H1 (cell line): ENCODE results near the gene NBDY.

Experiments used
- BCL11A ChIP-seq, 2 experiments: IDR thresholded peaks; one replicate each; pipeline ENCODE4 v1.6.1; 2011; ENCODE audit warnings: low read depth in 2 of 2, low read length in 2 of 2, mild to moderate bottlenecking in 2 of 2
- CBX5 ChIP-seq: fragments of 300-800, 300-1000 bp; sonication (generic); IDR thresholded peaks from 2 replicates; pipeline ENCODE4 v1.7.1; 2016; ENCODE audit warnings: antibody characterized with exemption, low read length, low read depth
- CHD2 ChIP-seq: IDR thresholded peaks from 2 replicates; pipeline ENCODE4 v1.6.1; 2012; ENCODE audit warnings: low read length, improper control_type of control experiment
- EP300 ChIP-seq, 2 experiments: IDR thresholded peaks; 1 replicate in 1 of 2; 2 replicates in 1 of 2; pipeline ENCODE4 v1.6.1; 2011 to 2012; ENCODE audit warnings: low read depth in 2 of 2, low read length in 2 of 2, mild to moderate bottlenecking in 2 of 2, borderline replicate concordance in 1 of 2, inconsistent platforms in 1 of 2, moderate library complexity in 1 of 2
- EZH2 ChIP-seq: fragments of 200-600 bp; sonication (generic); IDR thresholded peaks from 2 replicates; pipeline ENCODE4 v1.7.1; 2012; ENCODE audit warnings: low read depth, mild to moderate bottlenecking, moderate library complexity, low read length, inconsistent platforms; ENCODE audit not compliant: severe bottlenecking
- POLR2A ChIP-seq, 2 experiments: IDR thresholded peaks; 1 replicate in 1 of 2; 2 replicates in 1 of 2; pipeline ENCODE4 v1.6.1; 2011; ENCODE audit warnings: low read depth in 2 of 2, low read length in 2 of 2, mild to moderate bottlenecking in 2 of 2; ENCODE audit errors: control extremely low read depth in 1 of 2
- POLR2AphosphoS5 ChIP-seq: IDR thresholded peaks from 2 replicates; pipeline ENCODE4 v1.6.1; 2011; ENCODE audit warnings: low read depth, low read length
- SP4 ChIP-seq: IDR thresholded peaks from 2 replicates; pipeline ENCODE4 v1.6.1; 2012; ENCODE audit warnings: low read length, inconsistent platforms
- SRF ChIP-seq: IDR thresholded peaks from 2 replicates; pipeline ENCODE4 v1.6.1; 2011; ENCODE audit warnings: mild to moderate bottlenecking, low read depth, low read length, moderate library complexity
- TF ChIP-seq, protein P1 (sequence below): fragments of 300-600 bp; sonication (generic); IDR thresholded peaks from 2 replicates; pipeline ENCODE4 v1.7.1; 2012; ENCODE audit warnings: low read length, moderate library complexity, mild to moderate bottlenecking, inconsistent platforms; ENCODE audit not compliant: insufficient replicate concordance
- TF ChIP-seq, protein P2 (sequence below), 3 experiments: IDR thresholded peaks; 1 replicate in 2 of 3; 2 replicates in 1 of 3; pipeline versions ENCODE4 v1.5.1 to v1.6.1; 2011; ENCODE audit warnings: low read length in 3 of 3, mild to moderate bottlenecking in 3 of 3, inconsistent platforms in 2 of 3, low read depth in 1 of 3, moderate library complexity in 1 of 3; ENCODE audit not compliant: insufficient read depth in 1 of 3; ENCODE audit errors: control extremely low read depth in 1 of 3

DNA sequence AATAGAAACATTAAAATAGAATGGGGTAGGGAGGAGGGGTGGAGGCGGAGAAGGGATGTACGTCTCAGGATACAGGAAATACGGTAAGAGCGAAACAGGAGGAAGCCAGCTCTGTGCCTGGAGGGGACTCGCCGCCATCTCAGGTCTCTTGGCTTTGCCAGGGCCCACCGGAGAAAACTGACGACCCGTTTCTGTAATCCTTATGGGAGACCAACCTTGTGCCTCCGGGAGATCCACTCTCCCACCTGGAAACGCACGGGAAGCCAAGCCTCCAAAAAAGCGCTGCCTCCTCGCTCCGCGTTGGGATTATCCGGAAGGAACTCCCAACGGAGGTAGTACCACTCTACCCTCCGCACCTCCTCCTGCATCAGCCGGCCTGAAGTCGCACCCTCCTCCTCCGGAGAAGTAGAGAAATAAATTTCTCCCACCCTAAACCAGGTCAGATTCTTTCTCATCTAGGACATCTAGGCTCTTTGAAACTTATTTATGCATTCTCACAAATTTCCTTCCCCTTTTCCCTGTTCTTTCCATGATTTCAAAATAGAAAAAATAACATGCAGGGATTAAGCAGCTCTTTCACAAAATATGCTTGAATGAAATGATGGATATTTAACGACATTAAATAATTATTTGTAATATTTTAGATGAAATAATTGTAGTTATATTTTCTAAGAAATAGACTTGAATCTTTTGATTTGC lies at the start of gene NBDY:
- TF ChIP-seq POLR2A (IDR thresholded peaks at IDR 0.05; ENCODE audit: control extremely low read depth in 1 of 2, low read depth in 2 of 2, low read length in 2 of 2) (peak; percentile 33 to 80), POLR2AphosphoS5 (0 out of 2 replicates have a peak, but pooled peaks have one; percentile 21), SP4 (no peak), SRF (no peak), EZH2 (no peak), BCL11A (IDR thresholded peaks at IDR 0.05; ENCODE audit: low read depth in 2 of 2, low read length in 2 of 2) (no peak), CHD2 (no peak), CBX5 (no peak), EP300 (IDR thresholded peaks at IDR 0.05; ENCODE audit: borderline replicate concordance in 1 of 2, low read depth in 2 of 2, low read length in 2 of 2) (no peak)
- TF ChIP-seq, protein P1, sequence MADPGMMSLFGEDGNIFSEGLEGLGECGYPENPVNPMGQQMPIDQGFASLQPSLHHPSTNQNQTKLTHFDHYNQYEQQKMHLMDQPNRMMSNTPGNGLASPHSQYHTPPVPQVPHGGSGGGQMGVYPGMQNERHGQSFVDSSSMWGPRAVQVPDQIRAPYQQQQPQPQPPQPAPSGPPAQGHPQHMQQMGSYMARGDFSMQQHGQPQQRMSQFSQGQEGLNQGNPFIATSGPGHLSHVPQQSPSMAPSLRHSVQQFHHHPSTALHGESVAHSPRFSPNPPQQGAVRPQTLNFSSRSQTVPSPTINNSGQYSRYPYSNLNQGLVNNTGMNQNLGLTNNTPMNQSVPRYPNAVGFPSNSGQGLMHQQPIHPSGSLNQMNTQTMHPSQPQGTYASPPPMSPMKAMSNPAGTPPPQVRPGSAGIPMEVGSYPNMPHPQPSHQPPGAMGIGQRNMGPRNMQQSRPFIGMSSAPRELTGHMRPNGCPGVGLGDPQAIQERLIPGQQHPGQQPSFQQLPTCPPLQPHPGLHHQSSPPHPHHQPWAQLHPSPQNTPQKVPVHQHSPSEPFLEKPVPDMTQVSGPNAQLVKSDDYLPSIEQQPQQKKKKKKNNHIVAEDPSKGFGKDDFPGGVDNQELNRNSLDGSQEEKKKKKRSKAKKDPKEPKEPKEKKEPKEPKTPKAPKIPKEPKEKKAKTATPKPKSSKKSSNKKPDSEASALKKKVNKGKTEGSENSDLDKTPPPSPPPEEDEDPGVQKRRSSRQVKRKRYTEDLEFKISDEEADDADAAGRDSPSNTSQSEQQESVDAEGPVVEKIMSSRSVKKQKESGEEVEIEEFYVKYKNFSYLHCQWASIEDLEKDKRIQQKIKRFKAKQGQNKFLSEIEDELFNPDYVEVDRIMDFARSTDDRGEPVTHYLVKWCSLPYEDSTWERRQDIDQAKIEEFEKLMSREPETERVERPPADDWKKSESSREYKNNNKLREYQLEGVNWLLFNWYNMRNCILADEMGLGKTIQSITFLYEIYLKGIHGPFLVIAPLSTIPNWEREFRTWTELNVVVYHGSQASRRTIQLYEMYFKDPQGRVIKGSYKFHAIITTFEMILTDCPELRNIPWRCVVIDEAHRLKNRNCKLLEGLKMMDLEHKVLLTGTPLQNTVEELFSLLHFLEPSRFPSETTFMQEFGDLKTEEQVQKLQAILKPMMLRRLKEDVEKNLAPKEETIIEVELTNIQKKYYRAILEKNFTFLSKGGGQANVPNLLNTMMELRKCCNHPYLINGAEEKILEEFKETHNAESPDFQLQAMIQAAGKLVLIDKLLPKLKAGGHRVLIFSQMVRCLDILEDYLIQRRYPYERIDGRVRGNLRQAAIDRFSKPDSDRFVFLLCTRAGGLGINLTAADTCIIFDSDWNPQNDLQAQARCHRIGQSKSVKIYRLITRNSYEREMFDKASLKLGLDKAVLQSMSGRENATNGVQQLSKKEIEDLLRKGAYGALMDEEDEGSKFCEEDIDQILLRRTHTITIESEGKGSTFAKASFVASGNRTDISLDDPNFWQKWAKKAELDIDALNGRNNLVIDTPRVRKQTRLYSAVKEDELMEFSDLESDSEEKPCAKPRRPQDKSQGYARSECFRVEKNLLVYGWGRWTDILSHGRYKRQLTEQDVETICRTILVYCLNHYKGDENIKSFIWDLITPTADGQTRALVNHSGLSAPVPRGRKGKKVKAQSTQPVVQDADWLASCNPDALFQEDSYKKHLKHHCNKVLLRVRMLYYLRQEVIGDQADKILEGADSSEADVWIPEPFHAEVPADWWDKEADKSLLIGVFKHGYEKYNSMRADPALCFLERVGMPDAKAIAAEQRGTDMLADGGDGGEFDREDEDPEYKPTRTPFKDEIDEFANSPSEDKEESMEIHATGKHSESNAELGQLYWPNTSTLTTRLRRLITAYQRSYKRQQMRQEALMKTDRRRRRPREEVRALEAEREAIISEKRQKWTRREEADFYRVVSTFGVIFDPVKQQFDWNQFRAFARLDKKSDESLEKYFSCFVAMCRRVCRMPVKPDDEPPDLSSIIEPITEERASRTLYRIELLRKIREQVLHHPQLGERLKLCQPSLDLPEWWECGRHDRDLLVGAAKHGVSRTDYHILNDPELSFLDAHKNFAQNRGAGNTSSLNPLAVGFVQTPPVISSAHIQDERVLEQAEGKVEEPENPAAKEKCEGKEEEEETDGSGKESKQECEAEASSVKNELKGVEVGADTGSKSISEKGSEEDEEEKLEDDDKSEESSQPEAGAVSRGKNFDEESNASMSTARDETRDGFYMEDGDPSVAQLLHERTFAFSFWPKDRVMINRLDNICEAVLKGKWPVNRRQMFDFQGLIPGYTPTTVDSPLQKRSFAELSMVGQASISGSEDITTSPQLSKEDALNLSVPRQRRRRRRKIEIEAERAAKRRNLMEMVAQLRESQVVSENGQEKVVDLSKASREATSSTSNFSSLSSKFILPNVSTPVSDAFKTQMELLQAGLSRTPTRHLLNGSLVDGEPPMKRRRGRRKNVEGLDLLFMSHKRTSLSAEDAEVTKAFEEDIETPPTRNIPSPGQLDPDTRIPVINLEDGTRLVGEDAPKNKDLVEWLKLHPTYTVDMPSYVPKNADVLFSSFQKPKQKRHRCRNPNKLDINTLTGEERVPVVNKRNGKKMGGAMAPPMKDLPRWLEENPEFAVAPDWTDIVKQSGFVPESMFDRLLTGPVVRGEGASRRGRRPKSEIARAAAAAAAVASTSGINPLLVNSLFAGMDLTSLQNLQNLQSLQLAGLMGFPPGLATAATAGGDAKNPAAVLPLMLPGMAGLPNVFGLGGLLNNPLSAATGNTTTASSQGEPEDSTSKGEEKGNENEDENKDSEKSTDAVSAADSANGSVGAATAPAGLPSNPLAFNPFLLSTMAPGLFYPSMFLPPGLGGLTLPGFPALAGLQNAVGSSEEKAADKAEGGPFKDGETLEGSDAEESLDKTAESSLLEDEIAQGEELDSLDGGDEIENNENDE: peak; percentile 95
- TF ChIP-seq, protein P2, sequence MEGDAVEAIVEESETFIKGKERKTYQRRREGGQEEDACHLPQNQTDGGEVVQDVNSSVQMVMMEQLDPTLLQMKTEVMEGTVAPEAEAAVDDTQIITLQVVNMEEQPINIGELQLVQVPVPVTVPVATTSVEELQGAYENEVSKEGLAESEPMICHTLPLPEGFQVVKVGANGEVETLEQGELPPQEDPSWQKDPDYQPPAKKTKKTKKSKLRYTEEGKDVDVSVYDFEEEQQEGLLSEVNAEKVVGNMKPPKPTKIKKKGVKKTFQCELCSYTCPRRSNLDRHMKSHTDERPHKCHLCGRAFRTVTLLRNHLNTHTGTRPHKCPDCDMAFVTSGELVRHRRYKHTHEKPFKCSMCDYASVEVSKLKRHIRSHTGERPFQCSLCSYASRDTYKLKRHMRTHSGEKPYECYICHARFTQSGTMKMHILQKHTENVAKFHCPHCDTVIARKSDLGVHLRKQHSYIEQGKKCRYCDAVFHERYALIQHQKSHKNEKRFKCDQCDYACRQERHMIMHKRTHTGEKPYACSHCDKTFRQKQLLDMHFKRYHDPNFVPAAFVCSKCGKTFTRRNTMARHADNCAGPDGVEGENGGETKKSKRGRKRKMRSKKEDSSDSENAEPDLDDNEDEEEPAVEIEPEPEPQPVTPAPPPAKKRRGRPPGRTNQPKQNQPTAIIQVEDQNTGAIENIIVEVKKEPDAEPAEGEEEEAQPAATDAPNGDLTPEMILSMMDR (IDR thresholded peaks at IDR 0.05; ENCODE audit: control extremely low read depth in 1 of 3, insufficient read depth in 1 of 3, low read depth in 1 of 3, low read length in 3 of 3): no peak
